Superior temporal gyrus (tissue), 1 donor: ENCODE data around the gene CAMTA1.

Source experiments
- DNase-seq: peaks from one replicate; pipeline ENCODE4 v3.0.0-alpha.2; 2016; ENCODE audit errors: extremely low spot score

CAMTA1 gene

GRCh38 chr1:7473223-7474142 is 688.2 kb downstream of the CAMTA1 start:
- no peak for DNase-seq

DNA sequence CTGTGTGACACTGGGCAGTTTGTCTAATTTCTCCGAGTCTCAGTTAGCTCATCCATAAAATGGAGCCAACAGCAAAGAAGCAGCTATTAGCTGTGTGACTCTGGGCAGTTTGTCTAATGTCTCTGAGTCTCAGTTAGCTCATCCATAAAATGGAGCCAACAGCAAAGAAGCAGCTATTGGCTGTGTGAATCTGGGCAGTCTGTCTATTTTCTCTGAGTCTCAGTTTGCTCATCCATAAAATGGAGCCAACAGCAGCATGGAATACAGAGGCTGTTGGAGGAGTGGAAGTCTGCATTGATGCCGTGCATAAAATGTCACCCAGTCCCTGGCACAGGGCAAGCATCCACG is 688.9 kb downstream of the CAMTA1 start:
- no peak for DNase-seq

- no peak for DNase-seq
These were observed 689.7 kb downstream of the CAMTA1 start for GRCh38 chr1:7474786-7475502.

DNA sequence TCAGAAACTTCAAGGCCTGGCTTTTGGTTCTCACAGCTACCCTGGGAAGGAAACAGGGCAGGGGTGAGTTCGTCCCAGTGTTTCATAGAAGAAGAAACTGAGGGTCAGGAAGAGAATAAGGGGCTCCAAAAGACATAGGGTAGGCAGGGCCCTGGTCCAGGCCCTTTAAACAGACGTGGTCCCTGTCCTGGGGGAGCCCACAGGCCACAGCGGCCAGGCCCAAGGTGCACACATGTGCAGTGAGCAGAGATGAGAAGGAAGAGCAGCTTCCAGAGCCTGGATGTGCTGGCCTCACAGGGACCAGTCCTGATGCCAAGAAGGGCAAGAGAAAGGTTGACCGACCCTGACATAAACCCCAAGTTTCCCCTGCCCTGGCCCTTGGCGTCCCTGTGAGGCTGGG is 690.4 kb downstream of the CAMTA1 start:
- DNase-seq: no peak

DNA sequence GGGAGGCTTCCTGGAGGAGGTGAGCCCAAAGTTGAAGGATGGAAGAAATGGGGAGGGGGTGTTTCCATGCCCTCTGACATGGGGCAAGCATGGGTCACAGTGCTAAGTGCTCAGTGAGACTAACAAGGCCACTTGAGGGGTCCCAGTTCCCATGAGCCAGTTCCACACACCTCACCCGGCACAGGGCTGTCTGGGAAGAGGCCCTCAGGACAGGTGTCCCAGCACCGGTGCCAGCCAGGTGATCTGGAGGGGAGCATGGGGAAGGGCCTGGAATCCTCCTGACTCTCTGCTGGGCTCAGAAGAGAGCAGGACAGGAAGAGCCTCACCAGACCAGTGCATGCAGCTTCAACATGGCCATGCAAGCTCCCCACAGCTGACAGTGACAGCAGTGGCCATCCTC is 691.1 kb downstream of the CAMTA1 start:
- no peak for DNase-seq

GRCh38 chr1:7476861-7477547 is 691.8 kb downstream of the CAMTA1 start:
- no peak for DNase-seq

- DNase-seq: no peak
These were observed 692.3 kb downstream of the CAMTA1 start for GRCh38 chr1:7477593-7477992.

DNA sequence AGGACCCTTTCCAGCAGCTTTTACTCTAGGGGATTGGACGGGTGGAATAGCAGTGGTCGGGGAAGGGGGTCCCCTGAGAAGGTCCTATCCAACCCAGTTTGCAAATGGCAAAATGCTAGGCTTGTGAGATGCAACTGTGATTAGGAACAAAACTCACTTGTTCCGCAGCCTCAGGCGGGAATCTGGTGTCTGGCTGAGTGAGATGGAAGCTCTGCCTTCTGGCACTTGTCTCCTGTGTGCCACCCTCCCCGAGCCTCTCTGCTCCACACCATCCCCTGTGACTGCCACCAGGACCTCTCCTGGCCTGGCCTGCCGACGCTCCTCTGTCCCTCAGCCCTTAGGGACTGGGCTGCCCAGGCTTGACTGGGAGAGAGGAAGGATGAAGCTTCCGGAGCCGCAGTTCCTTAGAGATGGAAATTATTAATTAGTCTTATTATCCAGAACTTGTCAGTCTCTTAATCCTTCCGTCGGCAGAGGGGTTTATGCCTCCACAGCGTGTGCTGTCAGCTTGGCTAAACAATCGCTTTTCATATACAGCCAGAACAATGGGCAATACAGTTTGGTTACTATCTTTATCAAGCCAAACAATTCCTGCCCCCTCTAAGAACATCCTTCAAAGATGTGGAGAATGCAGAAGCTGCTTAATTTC is 693.0 kb downstream of the CAMTA1 start:
- DNase-seq: peak; percentile 61

GRCh38 chr1:7478809-7479499 is 693.7 kb downstream of the CAMTA1 start:
- peak; percentile 64 for DNase-seq

DNA sequence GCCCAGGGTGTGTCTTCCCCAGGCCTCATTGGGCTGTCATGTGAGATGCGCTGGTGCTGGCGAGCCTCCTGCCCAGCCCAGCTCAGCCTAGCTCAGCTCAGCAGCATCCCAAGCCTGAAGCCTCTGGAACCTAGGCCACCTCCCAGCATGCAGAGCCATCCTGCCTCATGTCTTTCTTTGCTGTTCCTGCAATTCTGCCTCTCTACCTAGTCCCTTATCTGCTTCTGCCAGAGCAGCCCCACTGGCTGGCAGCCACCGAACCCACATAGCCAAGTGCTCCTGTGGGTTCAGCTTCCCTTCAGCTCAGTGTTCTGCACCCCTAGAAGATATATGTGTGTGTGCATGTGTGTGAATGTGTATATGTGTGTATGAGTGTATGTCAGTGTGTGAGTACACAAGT is 694.3 kb downstream of the CAMTA1 start:
- no peak for DNase-seq

DNA sequence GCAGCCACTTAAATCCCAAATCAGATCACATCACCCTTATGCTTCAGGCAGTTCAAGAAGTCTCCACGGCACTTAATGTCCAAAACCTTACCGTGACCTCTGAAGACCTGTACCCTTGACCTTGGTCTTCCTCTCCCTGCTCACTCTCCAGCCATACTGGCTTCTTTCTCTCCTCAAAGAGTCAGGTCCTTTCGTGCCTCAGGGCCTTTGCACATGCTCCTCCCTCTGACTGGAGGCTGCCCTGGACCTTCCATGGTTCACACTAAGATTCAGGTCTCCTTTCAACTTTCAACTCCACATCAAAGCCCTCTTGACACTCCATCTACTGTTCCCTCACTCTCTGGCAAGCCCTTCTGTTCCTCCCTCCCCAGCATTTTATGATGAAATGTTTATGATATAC is 695.9 kb downstream of the CAMTA1 start:
- no peak for DNase-seq

GRCh38 chr1:7482077-7482476 is 696.8 kb downstream of the CAMTA1 start:
- DNase-seq: no peak

GRCh38 chr1:7482772-7483495 is 697.7 kb downstream of the CAMTA1 start:
- no peak for DNase-seq

- no peak for DNase-seq
These were observed 698.6 kb downstream of the CAMTA1 start for GRCh38 chr1:7483634-7484383.

DNA sequence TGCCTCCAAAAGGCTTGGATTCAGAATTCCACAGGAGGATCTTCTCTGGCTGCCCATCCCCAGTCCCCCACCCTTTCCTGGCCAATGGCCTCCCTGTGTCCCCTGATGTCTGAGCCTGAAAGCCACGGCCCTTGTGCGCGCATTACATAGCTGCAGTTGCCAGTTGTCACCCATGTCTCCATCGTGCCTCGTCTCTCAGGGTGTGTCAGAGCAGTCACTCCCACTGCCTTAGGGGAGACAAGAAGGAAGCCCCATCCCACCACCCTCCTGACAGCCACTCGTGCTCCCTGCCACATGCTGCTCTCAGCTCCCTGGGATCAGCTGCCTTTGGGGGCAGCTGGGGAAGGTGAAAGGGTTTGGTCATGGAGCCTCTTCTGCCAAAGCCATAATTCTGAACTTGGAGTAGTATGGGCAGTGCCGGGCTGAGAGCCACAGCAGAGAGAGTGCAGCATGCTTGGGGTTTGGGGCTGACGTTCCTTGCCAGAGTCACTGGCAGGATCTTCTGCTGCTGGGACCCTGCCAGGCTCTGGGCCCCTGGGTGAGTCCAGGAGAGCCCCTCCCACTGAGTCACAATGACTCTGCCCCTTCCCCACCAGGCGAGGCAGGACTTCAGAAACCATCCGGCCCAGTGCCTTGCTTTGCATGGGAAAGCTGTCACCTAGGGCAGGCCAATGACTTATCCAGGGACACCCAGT is 700.0 kb downstream of the CAMTA1 start:
- DNase-seq: no peak

GRCh38 chr1:7485826-7486225 is 700.6 kb downstream of the CAMTA1 start:
- no peak for DNase-seq

- no peak for DNase-seq
These were observed 702.7 kb downstream of the CAMTA1 start for GRCh38 chr1:7487766-7488474.

- no peak for DNase-seq
These were observed 703.2 kb downstream of the CAMTA1 start for GRCh38 chr1:7488475-7488842.

- no peak for DNase-seq
These were observed 704.3 kb downstream of the CAMTA1 start for GRCh38 chr1:7489586-7489985.
